Natural killer cell (primary cell): ENCODE data around the gene ARHGAP33. TPM values are rescaled to one million over a fixed set of nuclear protein-coding genes. Genes with fewer than 3 reads are reported as not detected.
A peak's percentile ranks its signal among the peaks of the same experiment; 100 is the strongest.

Experiments used
- ATAC-seq, 3 donors: fragments of 150-1000 bp in 2 of 3; fragments of 200-7000 bp in 1 of 3; cut with Tn5 transposase; 1 replicate in 1 of 3; 2 replicates in 2 of 3; pipeline ENCODE4 v1.10.0; 2021; ENCODE audit warnings: mild to moderate bottlenecking in 2 of 3, moderate library complexity in 2 of 3
- DNase-seq, 2 donors: peaks; one replicate each; pipeline versions ENCODE4 v3.0.0 to v3.0.0-alpha.2; 2013 to 2021; ENCODE audit warnings: mixed read lengths in 1 of 2
- H3K27ac ChIP-seq: one replicate; pipeline ENCODE4 v1.5.1; 2013; ENCODE audit warnings: mild to moderate bottlenecking, low read length
- H3K27me3 ChIP-seq: one replicate; pipeline ENCODE4 v1.6.1; 2013; ENCODE audit warnings: low read length; ENCODE audit not compliant: control insufficient read depth, insufficient read depth
- H3K36me3 ChIP-seq: one replicate; pipeline ENCODE4 v1.6.1; 2013; ENCODE audit warnings: low read length; ENCODE audit not compliant: control insufficient read depth, insufficient read depth
- H3K4me1 ChIP-seq: one replicate; pipeline ENCODE4 v1.6.1; 2013; ENCODE audit warnings: low read length; ENCODE audit not compliant: control insufficient read depth, insufficient read depth
- H3K4me3 ChIP-seq: one replicate; pipeline ENCODE4 v1.5.1; 2013; ENCODE audit warnings: low read length
- H3K9me3 ChIP-seq: one replicate; pipeline ENCODE4 v1.6.1; 2013; ENCODE audit warnings: low read length; ENCODE audit not compliant: control insufficient read depth, insufficient read depth
- H3K27ac Mint-ChIP-seq, 2 donors: one replicate each; pipeline ENCODE4 v1.8.0; 2022; ENCODE audit warnings: mild to moderate bottlenecking in 2 of 2, mixed read lengths in 2 of 2, moderate library complexity in 1 of 2
- H3K27me3 Mint-ChIP-seq, 2 donors: one replicate each; pipeline ENCODE4 v1.8.0; 2022; ENCODE audit warnings: low read depth in 2 of 2, mixed read lengths in 2 of 2
- H3K36me3 Mint-ChIP-seq: one replicate; pipeline ENCODE4 v1.8.0; 2022; ENCODE audit warnings: mixed read lengths
- H3K4me1 Mint-ChIP-seq, 2 donors: one replicate each; pipeline ENCODE4 v1.8.0; 2022; ENCODE audit warnings: mixed read lengths in 2 of 2
- H3K4me3 Mint-ChIP-seq: one replicate; pipeline ENCODE4 v1.8.0; 2022; ENCODE audit warnings: mild to moderate bottlenecking, moderate library complexity, mixed read lengths
- H3K9me3 Mint-ChIP-seq, 2 donors: one replicate each; pipeline ENCODE4 v1.8.0; 2022; ENCODE audit warnings: mixed read lengths in 2 of 2
- WGBS: methylation state at CpG from one replicate; pipeline ENCODE4 v1.1.7; 2013; ENCODE audit warnings: missing lambda C conversion rate; ENCODE audit not compliant: insufficient coverage; 5-methylcytosine and 5-hydroxymethylcytosine counted together
- intact Hi-C: fragments of 100-400 bp; cut with micrococcal nuclease; formaldehyde crosslinking; loops from one replicate; pipeline ENCODE4 v1.14.2; 2022
- total RNA-seq, 4 donors: library from RNA; stranded (reverse); fragments of 120-200 nt in 1 of 4; gene quantifications; one replicate each; pipeline versions ENCODE4 v1.2.3 to v1.2.4, GENCODE V29; 2013 to 2022
- TF ChIP-seq, protein P1 (sequence below): fragments of 200-600 bp; IDR thresholded peaks from one replicate; pipeline ENCODE4 v1.8.0; 2022; ENCODE audit warnings: antibody characterized with exemption

ARHGAP33 gene
- total RNA-seq, 3 donors from 2014 or later (not counting 1 experiment from before 2014, with no cell fraction given) = 34.4 to 39.3 (median 37.5) TPM

DNA sequence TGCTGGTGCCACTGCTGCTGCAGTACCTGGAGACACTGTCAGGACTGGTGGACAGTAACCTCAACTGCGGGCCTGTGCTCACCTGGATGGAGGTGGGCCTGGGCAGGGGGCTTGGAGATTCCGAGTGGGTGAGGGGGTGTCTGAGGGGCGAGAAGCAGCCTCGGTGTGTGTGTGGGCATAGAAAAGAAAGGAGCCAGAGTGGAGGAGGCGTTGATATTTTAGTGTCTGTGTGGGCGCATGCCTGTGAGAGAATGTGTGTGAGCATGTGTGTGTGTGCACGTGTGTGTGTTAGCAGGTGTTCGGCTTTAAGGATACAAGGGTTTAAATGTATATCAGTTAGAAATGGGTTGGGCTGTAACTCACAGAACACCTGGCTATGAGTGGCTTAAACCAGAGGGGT lies 3.7 kb downstream of the ARHGAP33 start:
- Mint-ChIP-seq H3K27ac (no peak overlapping the region), H3K27me3 (no peaks in the 10 kb centered on the region), H3K9me3 (no peaks in the 10 kb centered on the region), H3K4me3 (no peak overlapping the region), H3K4me1 (peaks cover 26 to 37% of the 10 kb centered on the region in 2 donors), H3K36me3 (no peaks in the 10 kb centered on the region)
- Histone ChIP-seq H3K27ac (no peak overlapping the region), H3K4me1 (peaks cover 16% of the 10 kb centered on the region), H3K36me3 (peaks cover 5% of the 10 kb centered on the region), H3K9me3 (no peaks in the 10 kb centered on the region), H3K4me3 (no peak overlapping the region), H3K27me3 (no peaks in the 10 kb centered on the region)
- no peak for DNase-seq
- 93% methylated on average over 8 of the region's 8 CpGs for WGBS
- TF ChIP-seq, protein P1, sequence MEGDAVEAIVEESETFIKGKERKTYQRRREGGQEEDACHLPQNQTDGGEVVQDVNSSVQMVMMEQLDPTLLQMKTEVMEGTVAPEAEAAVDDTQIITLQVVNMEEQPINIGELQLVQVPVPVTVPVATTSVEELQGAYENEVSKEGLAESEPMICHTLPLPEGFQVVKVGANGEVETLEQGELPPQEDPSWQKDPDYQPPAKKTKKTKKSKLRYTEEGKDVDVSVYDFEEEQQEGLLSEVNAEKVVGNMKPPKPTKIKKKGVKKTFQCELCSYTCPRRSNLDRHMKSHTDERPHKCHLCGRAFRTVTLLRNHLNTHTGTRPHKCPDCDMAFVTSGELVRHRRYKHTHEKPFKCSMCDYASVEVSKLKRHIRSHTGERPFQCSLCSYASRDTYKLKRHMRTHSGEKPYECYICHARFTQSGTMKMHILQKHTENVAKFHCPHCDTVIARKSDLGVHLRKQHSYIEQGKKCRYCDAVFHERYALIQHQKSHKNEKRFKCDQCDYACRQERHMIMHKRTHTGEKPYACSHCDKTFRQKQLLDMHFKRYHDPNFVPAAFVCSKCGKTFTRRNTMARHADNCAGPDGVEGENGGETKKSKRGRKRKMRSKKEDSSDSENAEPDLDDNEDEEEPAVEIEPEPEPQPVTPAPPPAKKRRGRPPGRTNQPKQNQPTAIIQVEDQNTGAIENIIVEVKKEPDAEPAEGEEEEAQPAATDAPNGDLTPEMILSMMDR = no peak
- intact Hi-C loops = no loop called here
- ATAC-seq = no peak

DNA sequence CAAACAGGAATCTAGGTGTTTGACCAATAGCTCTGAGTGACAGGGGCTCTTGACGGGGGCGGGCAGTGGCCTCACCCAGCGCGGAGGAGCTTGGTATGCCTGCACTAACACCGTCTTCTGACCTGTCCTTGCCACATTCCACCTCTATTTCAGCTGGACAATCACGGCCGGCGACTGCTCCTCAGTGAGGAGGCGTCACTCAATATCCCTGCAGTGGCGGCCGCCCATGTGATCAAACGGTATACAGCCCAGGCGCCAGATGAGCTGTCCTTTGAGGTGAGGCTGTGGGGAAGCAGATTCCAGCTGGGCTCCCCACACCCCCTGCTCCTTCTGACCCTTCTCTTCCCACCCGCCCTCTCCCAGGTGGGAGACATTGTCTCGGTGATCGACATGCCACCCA lies 4.7 kb downstream of the ARHGAP33 start:
- Mint-ChIP-seq H3K4me1 (peaks cover 16 to 28% of the 10 kb centered on the region in 2 donors), H3K27me3 (no peaks in the 10 kb centered on the region), H3K27ac (no peak overlapping the region), H3K36me3 (no peaks in the 10 kb centered on the region), H3K9me3 (no peaks in the 10 kb centered on the region), H3K4me3 (no peak overlapping the region)
- peaks cover 11% of the 10 kb centered on the region for H3K4me1 ChIP-seq
- WGBS = 98% methylated on average over 16 of the region's 16 CpGs
- H3K36me3 ChIP-seq = peaks cover 5% of the 10 kb centered on the region
- intact Hi-C loops = no loop called here
- H3K9me3 ChIP-seq = no peaks in the 10 kb centered on the region
- TF ChIP-seq, protein P1 = no peak
- no peak overlapping the region for H3K27ac ChIP-seq
- no peaks in the 10 kb centered on the region for H3K27me3 ChIP-seq
- ATAC-seq = no peak
- H3K4me3 ChIP-seq = no peak overlapping the region
- no peak for DNase-seq

DNA sequence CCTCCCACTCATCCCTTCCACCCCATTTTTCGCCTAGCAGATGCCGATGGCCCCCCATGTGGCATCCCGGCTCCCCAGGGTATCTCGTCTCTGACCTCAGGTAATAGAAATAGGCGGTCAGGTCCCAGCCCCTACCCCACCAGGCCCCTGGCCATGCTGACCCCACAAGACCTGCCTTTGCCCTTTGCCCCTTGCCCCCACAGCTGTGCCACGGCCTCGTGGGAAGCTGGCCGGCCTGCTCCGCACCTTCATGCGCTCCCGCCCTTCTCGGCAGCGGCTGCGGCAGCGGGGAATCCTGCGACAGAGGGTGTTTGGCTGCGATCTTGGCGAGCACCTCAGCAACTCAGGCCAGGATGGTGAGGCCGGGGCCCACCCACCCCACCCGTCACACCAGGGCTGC lies 5.4 kb downstream of the ARHGAP33 start:
- no peak overlapping the region for H3K27ac Mint-ChIP-seq
- DNase-seq = no peak

DNA sequence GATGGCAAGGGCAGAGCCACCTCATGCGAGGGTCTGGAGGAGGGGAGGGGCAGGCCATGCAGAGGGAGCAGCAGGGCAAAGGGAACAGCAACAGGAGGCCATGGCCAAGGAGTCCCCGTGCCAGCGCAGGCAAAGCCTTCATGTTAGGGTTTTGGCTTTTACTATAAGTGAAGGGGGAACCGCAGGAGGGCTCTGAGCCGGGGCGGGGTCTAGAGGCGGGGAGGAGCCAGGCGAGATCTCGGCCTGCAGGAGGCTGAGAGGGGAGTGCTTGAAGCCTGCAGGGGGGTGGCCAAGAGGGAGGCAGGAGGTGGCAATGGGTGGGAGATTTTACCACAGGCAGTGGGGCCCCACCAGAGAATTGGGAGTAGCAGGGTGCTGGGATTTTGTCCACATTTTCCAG lies 6.3 kb downstream of the ARHGAP33 start:
- peaks cover 12 to 17% of the 10 kb centered on the region in 2 donors for H3K4me1 Mint-ChIP-seq
- no peak overlapping the region for H3K4me3 ChIP-seq

More for the DNA sequence above, 5.4 kb downstream of the ARHGAP33 start:
- Mint-ChIP-seq H3K4me1 (peaks cover 15 to 26% of the 10 kb centered on the region in 2 donors), H3K9me3 (no peaks in the 10 kb centered on the region), H3K27me3 (no peaks in the 10 kb centered on the region), H3K36me3 (no peaks in the 10 kb centered on the region), H3K4me3 (no peak overlapping the region)
- ATAC-seq = no peak
- Histone ChIP-seq H3K4me1 (peaks cover 8% of the 10 kb centered on the region), H3K27ac (no peak overlapping the region), H3K36me3 (peaks cover 5% of the 10 kb centered on the region), H3K27me3 (no peaks in the 10 kb centered on the region), H3K9me3 (no peaks in the 10 kb centered on the region), H3K4me3 (no peak overlapping the region)
- WGBS = 96% methylated on average over 20 of the region's 20 CpGs
- TF ChIP-seq, protein P1 = no peak
- intact Hi-C loops = no loop called here

More for the DNA sequence above, 6.3 kb downstream of the ARHGAP33 start:
- WGBS = 97% methylated on average over 9 of the region's 9 CpGs
- Histone ChIP-seq H3K4me1 (no peaks in the 10 kb centered on the region), H3K9me3 (no peaks in the 10 kb centered on the region), H3K27me3 (no peaks in the 10 kb centered on the region), H3K27ac (no peak overlapping the region), H3K36me3 (peaks cover 5% of the 10 kb centered on the region)
- Mint-ChIP-seq H3K36me3 (no peaks in the 10 kb centered on the region), H3K4me3 (no peak overlapping the region), H3K27me3 (no peaks in the 10 kb centered on the region), H3K27ac (peak overlapping the region in 1 of 2 donors; percentile 43), H3K9me3 (no peaks in the 10 kb centered on the region)
- TF ChIP-seq, protein P1 = no peak
- no peak for DNase-seq
- intact Hi-C loops = no loop called here
- no peak for ATAC-seq
